ENCODE data around the gene ZNF213.

ZNF213 gene

GRCh38 chr16:3145660-3146059 lies 10.8 kb downstream of the ZNF213 start:
- DNase-seq: no peak

DNA sequence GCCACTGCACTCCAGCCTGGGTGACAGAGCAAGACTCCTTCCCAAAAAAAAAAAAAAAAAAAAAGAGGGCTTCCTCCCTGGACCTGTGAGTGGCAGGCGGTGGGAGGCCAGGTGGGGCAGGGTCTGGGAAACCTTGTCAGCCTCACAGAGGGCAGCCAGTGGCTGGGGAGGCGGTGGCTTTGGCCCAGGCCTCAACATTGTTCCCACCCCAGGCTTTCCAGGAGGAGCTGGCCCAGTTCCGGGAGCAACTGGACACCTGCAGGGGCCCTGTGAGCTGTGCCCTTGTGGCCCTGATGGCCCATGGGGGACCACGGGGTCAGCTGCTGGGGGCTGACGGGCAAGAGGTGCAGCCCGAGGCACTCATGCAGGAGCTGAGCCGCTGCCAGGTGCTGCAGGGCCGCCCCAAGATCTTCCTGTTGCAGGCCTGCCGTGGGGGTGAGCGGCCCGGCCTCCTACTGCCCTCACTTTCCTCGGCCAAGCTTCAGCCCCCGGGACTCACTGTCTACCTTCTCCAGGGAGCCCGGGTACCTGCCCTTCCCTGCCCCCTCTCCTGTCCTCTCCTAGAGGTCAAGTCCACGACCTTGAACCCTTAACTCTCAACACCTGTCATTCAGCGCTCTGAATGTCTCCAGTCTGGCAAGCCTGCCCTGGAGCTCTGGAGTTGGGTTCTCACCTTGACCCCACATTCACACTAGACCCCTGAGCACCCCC lies 12.4 kb downstream of the ZNF213 start:
- no peak for DNase-seq

DNA sequence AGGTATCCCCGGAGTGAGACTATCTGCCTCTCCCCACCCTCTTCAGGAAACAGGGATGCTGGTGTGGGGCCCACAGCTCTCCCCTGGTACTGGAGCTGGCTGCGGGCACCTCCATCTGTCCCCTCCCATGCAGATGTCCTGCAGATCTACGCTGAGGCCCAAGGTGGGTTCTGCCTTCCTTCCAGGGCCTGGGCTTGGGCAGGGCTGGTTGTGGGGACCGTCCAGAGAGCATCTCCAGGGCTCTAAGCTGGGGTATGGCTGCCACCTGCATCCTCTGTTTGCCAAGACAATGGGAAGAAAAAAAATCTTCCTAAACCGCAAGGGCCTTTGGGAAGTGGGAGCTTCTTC lies 12.9 kb downstream of the ZNF213 start:
- no peak for DNase-seq

GRCh38 chr16:3148256-3149192 lies 13.7 kb downstream of the ZNF213 start:
- DNase-seq: no peak

- no peak for DNase-seq
Measured at GRCh38 chr16:3149193-3149530, 14.3 kb downstream of the ZNF213 start.

DNA sequence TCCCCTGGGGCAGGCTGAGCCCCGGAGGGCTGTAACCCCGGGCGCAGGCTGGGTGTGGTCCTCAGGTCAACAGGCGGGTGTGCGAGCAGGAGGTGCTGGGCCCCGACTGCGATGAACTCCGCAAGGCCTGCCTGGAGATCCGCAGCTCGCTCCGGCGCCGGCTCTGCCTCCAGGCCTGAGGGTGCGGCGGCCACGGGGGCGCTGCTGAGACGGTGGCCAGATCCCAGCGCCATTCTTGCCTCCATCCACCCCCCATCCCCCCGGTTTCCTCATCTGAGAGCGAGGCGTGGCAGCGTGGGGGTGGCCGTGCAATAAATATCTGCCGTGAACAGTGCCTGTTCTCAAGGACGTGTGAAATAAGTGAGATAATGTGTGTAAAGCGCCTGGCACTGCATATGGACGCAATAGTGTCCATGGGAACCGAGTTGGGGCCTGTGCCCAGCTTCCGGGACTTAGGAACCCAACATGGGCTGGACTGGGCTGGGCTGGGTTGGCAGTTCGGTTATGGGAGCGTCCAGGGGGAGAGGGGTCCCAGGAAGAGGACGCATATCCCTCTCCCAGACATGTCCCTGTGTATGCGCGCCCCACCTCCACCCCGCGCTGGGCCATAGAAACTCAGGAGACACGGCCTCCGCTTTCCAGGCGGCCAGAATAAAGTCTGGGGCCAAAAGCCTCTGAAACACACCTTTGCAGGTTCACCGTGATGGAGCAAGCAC lies 15.0 kb downstream of the ZNF213 start:
- DNase-seq: peak in 41 of 51 donors; percentile 8 to 69 (median 45)

- DNase-seq: peak; percentile 57 to 94 (median 86)
Measured at GRCh38 chr16:3150346-3151218, 15.8 kb downstream of the ZNF213 start.

GRCh38 chr16:3152027-3152276 lies 17.1 kb downstream of the ZNF213 start:
- no peak for DNase-seq

GRCh38 chr16:3152277-3152990 lies 17.6 kb downstream of the ZNF213 start:
- DNase-seq: peak; percentile 33 to 91 (median 69)

DNA sequence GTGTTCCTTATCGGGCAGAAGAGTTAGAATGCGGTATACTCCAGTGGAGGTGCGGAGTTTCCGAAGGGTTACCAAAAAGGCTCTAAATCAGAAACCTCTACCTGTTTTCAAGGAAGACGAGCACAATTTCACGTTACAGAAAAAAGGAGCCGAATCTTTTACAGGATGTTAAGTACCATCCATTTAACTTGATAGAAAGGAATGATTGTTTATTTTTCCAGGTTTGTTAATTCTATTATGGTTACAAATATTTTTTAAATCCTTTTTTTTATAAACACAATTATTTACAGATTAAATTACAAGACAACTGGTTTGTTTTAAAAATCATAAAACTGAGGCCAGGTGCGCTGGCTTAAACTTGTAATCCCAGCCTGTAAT lies 18.2 kb downstream of the ZNF213 start:
- DNase-seq: no peak

DNA sequence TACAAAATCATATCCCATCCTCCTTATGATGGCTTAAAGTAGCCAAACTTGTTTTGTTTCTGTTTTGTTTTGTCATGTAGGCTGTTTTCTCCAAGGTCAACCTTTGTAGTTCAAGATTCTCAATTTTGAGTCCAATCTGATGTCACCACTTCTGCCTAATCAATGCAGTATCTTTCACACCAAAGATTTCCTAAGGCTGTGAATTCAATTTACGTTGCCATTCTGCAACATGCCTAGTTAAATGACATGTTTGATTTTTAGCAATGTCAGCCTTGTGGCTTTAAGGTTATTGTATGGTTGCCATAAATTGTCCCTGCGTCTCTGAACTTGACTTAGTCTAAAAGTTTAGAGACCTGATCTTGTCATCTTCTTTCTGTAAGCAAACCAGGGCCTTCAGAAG lies 20.4 kb downstream of the ZNF213 start:
- DNase-seq: no peak

GRCh38 chr16:3155972-3156371 lies 21.1 kb downstream of the ZNF213 start:
- no peak for DNase-seq

DNA sequence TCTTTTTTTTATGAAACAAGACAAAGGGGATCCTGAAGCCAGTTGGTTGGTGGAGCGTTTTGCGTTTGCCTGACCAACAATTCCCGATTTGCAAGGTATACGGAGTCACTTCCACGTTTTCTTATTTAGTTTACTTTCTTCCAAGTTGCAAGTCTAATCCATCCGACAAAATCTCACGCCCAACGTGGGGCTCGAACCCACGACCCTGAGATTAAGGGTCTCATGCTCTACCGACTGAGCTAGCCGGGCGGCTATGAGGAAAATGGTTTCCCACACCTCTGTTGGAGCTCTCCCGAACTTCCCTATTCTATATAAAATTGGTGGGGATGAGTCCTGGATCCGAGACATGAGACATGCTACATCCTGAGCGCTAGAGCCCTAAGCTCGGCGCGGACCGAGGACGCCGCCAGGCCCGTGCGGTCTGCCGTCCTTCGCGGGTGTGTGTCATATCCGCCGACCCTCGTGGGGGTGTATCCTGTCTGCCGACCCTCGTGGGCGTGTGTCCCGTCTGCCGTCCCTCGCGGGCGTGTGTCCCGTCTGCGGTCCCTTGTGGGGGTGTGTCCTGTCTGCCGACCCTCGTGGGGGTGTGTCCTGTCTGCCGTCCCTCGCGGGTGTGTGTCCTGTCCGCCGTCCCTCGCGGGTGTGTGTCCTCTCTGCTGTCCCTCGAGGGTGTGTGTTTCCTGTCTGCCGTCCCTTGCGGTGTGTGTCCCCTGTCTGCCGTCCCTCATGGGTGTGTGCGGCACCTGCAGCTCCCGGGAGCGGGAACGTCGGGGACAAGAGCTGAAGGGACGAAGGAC lies 22.6 kb downstream of the ZNF213 start:
- peak in 14 of 51 donors; percentile 2 to 49 (median 18) for DNase-seq

GRCh38 chr16:3158026-3158509 lies 23.2 kb downstream of the ZNF213 start:
- no peak for DNase-seq

GRCh38 chr16:3158510-3159314 lies 23.9 kb downstream of the ZNF213 start:
- peak in 36 of 51 donors; percentile 3 to 68 (median 21) for DNase-seq

DNA sequence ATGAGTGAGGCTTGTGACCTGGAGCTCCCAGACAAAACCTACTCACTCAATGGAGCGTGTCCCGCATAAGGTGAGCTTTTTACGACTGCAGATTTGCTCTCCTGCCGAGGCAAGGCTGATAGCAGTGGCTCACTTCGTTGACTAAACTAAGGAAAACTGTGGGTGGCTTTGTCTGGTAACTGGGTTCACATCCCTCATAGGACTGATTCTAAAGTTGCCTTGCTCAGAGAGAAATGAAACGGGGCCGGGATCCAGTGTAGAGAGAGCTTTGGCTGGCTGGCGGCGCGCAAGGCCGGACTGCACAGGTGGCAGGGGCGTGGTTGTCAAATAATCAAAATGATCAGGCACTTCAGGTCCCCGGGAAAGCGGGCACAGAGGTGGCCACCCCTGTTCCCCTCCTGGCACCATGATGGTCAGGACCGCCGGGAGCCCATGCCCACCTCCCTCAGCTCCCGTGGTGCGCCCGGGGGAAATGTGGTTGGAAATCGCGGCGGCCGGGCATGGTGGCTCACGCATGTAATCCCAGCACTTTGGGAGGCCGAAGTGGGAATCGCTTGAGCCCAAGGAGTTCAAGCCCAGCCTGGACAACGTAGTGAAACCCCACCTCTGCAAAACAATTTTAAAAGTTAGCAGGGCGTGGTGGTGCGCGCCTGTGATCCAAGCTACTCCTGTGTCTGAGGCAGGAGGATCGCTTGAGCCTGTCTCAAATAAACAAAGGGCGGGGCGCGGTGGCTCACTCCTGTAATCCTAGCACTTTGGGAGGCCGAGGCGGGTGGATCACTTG lies 26.6 kb downstream of the ZNF213 start:
- no peak for DNase-seq

DNA sequence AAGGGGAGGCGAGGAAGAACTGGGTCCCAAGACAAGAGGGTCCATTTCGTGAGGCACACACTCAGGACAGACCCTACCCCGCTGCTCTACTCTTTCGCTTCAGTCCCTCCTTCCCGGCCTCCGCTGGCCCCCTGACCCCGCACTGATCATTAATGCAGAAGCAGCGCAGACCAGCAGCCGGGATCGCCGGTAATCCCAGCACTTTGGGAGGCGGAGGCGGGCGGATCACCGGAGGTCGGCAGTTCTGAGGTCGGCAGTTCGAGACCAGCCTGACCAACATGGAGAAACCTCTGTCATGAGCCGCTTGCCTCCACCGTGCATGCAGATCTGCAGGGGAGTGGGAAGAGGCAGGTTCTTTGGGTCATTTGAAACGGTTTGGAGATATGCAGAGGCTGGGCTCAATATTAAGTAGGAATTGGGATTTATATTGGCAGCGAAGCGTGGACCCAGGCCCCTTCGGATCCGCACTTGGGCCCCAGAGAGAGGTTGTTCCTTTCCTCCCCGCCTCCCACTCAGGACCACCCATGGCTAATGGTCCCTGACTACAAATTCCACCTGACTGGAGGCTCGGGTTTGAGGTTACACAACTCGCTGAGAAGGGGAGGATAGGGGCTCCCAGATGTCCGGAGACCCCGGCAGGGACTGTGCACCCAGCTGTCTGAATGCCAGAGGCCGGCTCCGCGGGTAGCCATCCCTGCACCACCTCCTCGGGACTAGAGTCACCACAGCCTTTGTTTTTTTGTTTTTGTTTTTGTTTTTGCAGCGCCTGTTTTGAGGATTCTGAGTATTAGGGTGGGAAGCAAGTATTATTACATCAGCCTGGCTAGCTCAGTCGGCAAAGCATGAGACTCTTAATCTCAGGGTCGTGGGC lies 29.5 kb downstream of the ZNF213 start:
- no peak for DNase-seq

All from hypothalamus (tissue), 51 donors.